ENCODE measurements around the gene DDX1.

The DDX1 gene

DNA sequence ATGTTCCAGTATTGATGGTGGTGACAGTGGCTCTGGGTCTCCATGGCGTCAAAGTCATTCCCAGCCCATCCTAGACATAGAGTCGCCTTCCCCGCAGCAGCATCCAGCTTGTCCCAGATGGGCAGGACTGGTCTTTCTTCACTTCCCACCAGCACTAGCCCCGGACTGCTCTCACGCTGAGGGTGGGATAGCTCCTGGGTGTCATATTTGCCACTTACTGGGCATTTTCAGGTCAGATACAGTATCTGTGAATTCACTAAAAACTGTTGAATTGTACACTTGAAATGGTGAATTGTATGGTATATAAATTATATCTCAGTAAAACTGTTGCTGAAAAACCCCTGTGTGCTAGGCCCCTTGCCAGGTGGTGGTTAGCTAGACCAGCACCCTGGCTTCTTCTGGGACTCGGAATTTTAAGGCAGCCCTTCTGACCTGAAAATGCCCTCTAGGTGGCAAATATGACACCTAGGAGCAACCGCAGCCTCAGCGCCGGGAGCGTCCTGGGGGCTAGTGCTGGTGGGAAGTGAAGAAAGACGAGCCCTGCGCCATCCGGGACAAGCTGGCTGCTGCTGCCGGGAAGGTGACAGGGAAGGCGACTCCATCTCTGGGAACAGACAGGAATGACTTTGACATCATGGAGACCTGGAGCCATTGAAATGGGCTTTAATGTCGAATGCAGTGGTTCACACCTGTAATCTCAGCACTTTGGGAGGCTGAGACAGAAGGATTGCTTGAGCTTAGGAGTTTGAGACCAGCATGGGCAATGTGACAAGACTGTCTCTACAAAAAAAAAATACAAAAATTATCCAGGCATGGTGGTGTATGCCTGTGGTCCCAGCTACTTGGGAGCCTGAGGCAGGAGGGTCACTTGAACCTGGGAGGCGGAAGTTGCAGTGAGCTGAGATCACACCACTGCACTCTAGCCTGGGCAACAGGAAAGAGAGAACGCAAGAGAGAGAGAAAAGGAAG is 56.2 kb downstream of the DDX1 start:
- no peak for DNase-seq

GRCh38 chr2:15648593-15649525 is 57.2 kb downstream of the DDX1 start:
- no peak for DNase-seq

DNA sequence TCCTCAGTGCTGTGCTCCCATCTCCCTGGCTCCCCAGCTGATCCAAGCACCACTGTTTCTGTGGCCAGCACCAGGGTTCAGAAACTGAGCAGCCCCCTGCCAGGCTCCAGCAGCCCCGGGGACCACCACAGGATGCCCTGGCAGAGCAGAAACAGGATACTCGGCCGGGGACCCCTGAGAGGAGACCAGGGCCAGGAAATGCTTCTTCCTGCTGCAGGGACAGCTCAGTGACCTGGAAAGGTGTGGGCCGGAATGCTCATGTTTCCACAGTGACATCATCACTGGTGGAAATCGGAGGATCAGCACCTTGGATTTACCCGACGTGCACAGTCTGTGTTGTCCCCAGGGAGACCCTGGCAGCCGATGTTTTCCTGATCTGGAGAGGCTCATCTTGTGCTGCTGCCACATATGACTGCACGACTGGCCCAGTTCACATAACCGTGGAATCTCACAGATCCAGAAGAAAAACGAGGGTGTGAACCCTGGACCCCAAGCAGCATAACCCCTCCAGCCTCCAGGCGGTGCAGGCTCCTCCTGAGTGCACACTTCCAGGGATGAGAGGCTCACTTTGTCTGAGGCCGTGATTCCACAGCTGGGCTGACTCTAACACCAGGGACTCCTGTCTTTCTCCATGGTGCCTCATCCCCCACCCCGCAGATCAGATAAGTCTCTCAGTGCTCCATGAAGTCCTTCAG is 58.0 kb downstream of the DDX1 start:
- no peak for DNase-seq

GRCh38 chr2:15650616-15651366 is 59.1 kb downstream of the DDX1 start:
- DNase-seq = no peak

GRCh38 chr2:15651367-15651727 is 59.7 kb downstream of the DDX1 start:
- DNase-seq = no peak

- DNase-seq = no peak
These were observed 60.6 kb downstream of the DDX1 start for GRCh38 chr2:15652252-15652651.

DNA sequence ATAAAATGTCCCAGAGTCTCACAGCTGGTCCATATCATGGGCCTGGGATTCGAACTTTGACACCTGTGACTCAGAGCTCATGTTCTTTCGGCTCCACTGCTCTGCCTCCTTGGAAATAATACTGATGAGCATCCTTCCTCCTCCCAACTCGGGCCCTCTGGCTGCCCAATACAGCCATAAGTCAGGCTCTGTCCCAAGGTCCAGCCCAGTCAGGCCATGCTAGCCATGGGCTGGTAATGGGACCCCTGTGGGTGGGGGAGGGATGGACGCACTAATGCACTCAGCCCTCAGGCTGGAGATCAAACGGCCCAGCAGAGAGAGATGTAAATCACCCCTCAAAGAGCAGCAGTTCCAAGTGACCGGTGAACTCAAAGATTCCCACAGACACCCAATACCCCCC is 61.1 kb downstream of the DDX1 start:
- DNase-seq = no peak

DNA sequence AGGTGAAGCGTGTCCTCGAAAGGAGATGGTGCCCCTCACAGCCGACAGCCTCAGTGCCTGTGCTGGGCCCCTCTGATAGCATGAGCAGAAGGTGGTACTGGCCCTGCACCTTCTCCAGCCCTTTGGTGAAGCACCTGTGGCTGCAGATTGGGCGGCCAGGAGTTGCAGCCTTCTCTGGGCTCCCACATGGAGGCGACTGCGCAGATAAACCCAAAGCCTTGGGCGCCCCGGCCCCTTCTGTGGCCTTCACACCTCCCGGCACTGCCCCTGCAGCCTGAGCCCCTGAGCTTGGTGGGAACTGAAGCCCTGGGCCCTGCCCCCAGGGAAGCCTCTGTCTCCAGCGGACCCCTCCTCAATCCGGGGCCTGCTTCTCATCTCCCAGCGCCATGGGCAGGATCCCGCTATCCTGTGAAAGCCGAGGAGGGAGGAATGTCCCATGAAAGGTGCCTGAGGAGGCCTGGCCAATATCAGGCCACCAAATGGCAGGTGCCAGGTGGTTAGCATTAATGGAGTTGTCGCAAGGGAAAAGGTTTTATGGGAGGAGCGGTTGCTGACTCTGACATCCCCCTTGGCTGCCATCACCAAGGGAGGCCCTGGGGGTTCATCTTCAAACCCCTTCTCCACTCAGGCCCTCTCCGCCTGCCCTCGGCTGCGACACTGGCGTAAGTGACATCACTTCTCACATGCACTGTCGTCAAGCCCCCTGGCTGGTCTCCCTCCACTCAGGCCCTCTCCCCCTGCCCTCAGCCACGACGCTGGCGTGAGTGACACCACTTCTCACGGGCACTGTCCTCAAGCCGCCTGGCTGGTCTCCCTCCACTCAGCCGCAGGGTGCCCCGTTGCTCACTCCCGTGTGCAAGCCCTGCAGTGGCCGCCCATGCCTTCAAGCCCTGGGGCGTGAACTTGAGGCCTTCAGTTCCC is 62.4 kb downstream of the DDX1 start:
- DNase-seq = no peak

DNA sequence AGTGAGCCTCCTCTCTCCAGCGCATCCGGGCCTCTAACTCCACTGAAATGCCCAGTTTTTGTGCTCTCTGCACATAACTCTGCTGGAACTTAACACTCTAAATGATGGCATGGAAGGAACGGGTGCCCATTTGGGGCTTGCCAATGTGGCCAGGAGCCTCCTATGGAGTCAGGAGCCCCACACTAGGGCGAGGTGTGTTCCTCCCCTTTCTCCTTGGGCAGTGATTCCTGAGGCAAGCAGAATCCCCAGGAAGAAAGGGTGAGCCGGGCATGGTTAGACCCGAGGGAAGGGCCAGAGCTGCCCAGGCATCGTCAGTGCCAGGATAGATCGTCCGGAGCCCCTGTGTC is 63.0 kb downstream of the DDX1 start:
- no peak for DNase-seq

DNA sequence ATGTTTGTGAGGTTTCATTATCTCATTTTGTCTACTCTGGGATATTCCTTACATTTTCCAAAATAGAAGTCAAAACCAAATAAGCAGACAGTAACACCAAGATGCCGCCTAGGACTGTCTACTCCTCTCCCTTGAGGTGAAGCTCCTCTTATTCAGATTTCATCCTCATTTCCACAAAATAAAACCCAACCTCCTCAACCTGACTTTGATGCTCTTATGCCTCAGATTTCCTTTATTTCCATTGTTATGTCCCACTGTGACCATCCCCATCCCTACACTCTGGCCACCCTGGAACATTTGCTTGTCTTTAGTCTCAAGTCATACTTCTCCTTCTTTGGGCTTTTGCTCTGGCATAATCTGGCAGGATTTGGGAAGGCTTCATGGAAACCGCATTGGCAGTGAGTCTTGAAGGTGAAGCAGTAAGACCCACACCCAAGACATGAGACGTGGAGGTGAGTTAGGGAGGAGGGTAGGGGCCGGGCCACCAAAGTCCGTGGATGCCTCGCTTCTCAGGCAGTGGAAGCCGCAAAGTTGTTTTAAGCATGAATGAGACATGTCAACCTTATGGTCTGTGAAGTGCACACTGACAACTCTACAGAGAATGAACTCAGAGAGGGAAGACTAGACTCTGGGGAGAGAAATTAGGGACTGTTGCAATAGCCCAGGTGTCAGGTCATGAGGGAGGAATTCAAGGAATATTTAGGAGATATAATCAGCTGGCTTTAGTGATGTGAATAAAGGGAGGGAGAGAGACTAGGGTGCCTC is 63.6 kb downstream of the DDX1 start:
- DNase-seq = no peak

GRCh38 chr2:15656090-15656489 is 64.4 kb downstream of the DDX1 start:
- DNase-seq = no peak

GRCh38 chr2:15657759-15658158 is 66.1 kb downstream of the DDX1 start:
- DNase-seq = no peak

GRCh38 chr2:15658911-15659310 is 67.2 kb downstream of the DDX1 start:
- no peak for DNase-seq

GRCh38 chr2:15660491-15661294 is 69.0 kb downstream of the DDX1 start:
- no peak for DNase-seq

- no peak for DNase-seq
These were observed 69.6 kb downstream of the DDX1 start for GRCh38 chr2:15661295-15661569.

GRCh38 chr2:15662026-15662425 is 70.4 kb downstream of the DDX1 start:
- no peak for DNase-seq

GRCh38 chr2:15662579-15662978 is 70.9 kb downstream of the DDX1 start:
- DNase-seq = no peak

- no peak for DNase-seq
These were observed 72.1 kb downstream of the DDX1 start for GRCh38 chr2:15663802-15664201.

DNA sequence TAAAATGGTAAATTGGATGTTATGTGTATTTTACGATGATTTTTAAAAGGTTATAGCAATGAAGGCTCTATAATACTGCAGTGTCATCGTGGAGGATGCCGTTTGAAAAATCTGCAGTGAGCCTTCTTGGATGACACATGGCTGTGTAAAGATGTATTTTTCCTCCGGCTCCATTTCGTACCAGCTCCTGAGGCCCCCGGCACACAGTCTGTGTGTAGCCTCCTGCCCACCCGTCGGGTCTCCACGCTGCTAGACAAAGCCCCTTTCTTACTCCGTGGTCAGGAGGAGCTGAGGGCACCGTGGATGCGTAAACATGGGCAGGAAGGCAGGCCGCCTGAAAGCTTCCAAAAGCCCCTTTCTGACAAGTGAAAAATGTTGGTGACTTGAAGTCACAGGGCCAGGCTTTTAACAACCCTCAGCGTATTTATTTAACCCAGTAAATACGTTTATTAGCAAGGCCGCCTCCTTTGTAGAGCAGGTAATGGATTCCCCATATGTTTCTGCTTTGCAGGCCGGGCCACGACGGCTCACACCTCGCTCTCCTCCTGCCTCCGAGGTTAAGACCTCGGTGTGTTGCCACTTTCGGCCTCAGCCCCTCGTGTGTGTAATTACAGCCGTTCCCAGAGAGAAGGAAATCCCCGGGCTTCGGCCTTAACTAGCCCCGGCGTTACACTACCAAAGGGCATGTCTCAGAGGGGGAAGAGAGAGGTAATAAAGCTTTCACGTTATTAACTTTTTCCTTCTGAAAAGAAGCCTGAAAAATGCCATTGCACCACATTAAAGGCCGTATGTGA is 72.8 kb downstream of the DDX1 start:
- DNase-seq = no peak
